Thoracic aorta (tissue), 2 donors: Measurements from ENCODE around the gene ATAD5. TPM values are rescaled to one million over a fixed set of nuclear protein-coding genes. Genes with fewer than 3 reads are reported as not detected.
A peak's percentile ranks its signal among the peaks of the same experiment; 100 is the strongest.

Experiments
- ATAC-seq: fragments of 150-250 bp; one replicate; pipeline ENCODE4 v1.8.0; 2017; ENCODE audit warnings: low read depth; ENCODE audit not compliant: insufficient number of reproducible peaks, low FRiP score
- DNase-seq: peaks from one replicate; pipeline ENCODE4 v3.0.0-alpha.2; 2020; ENCODE audit warnings: low spot score
- H3K27ac ChIP-seq, 2 donors: fragments of 200-600 bp; sonication (generic); 1 replicate in 1 of 2; 2 replicates in 1 of 2; pipeline ENCODE4 v1.5.1; 2016; ENCODE audit warnings: mild to moderate bottlenecking in 2 of 2, moderate library complexity in 2 of 2
- H3K27me3 ChIP-seq: fragments of 200-600 bp; sonication (generic); replicated peaks from 2 replicates; pipeline ENCODE4 v1.6.0; 2016; ENCODE audit warnings: mild to moderate bottlenecking; ENCODE audit not compliant: insufficient read depth
- H3K36me3 ChIP-seq: fragments of 200-600 bp; sonication (generic); one replicate; pipeline ENCODE4 v1.5.1; 2016
- H3K4me1 ChIP-seq, 2 donors: fragments of 200-600 bp; sonication (generic); 1 replicate in 1 of 2; 2 replicates in 1 of 2; pipeline versions ENCODE4 v1.5.1 to v1.6.0; 2016; ENCODE audit warnings: low read depth in 2 of 2, mild to moderate bottlenecking in 1 of 2; ENCODE audit not compliant: control insufficient read depth in 1 of 2
- H3K4me3 ChIP-seq: fragments of 200-600 bp; sonication (generic); 2 replicates; pipeline ENCODE4 v1.5.1; 2016; ENCODE audit warnings: mild to moderate bottlenecking
- H3K9me3 ChIP-seq: fragments of 200-600 bp; sonication (generic); 2 replicates; pipeline ENCODE4 v1.5.1; 2016
- CTCF ChIP-seq: fragments of 200-600 bp; sonication (generic); IDR thresholded peaks from one replicate; pipeline ENCODE4 v1.5.1; 2019; ENCODE audit warnings: antibody characterized with exemption
- total RNA-seq, 2 donors: library from RNA; depleted of rRNA; stranded (reverse); fragments of >200 nt; gene quantifications; one replicate each; pipeline versions ENCODE4 v1.1.0 to v1.2.3, GENCODE V29; 2016

Gene ATAD5
- total RNA-seq, 2 donors from 2014 or later: 0.81 to 1.3 TPM

GRCh38 chr17:30913955-30914354 is 82.2 kb downstream of the ATAD5 start:
- H3K27ac ChIP-seq: no peak overlapping the region
- no peak for TF ChIP-seq CTCF
- no peaks in the 10 kb centered on the region for H3K27me3 ChIP-seq
- H3K36me3 ChIP-seq: no peaks in the 10 kb centered on the region
- no peak for DNase-seq
- no peaks in the 10 kb centered on the region for H3K4me1 ChIP-seq
- ATAC-seq: no peak
- H3K9me3 ChIP-seq: no peaks in the 10 kb centered on the region
- H3K4me3 ChIP-seq: no peak overlapping the region

GRCh38 chr17:30915833-30916611 is 84.3 kb downstream of the ATAD5 start:
- H3K27ac ChIP-seq: no peak overlapping the region
- H3K4me1 ChIP-seq: no peaks in the 10 kb centered on the region
- no peaks in the 10 kb centered on the region for H3K9me3 ChIP-seq
- H3K27me3 ChIP-seq: no peaks in the 10 kb centered on the region
- no peak for DNase-seq
- TF ChIP-seq CTCF: no peak
- no peak overlapping the region for H3K4me3 ChIP-seq
- H3K36me3 ChIP-seq: no peaks in the 10 kb centered on the region
- ATAC-seq: no peak

- no peaks in the 10 kb centered on the region for H3K27me3 ChIP-seq
- DNase-seq: no peak
- ATAC-seq: no peak
These were observed 85.3 kb downstream of the ATAD5 start for GRCh38 chr17:30917050-30917449.

GRCh38 chr17:30920282-30920681 is 88.5 kb downstream of the ATAD5 start:
- Histone ChIP-seq H3K27me3 (no peaks in the 10 kb centered on the region), H3K4me3 (no peak overlapping the region), H3K4me1 (peaks cover 10 to 17% of the 10 kb centered on the region in 2 donors), H3K9me3 (no peaks in the 10 kb centered on the region), H3K36me3 (no peaks in the 10 kb centered on the region), H3K27ac (no peak overlapping the region)
- ATAC-seq (no peak), DNase-seq (no peak)
- TF ChIP-seq CTCF: no peak

More at GRCh38 chr17:30917050-30917449, 85.3 kb downstream of the ATAD5 start:
- Histone ChIP-seq H3K9me3 (no peaks in the 10 kb centered on the region), H3K36me3 (no peaks in the 10 kb centered on the region), H3K4me3 (no peak overlapping the region), H3K4me1 (peaks cover 4 to 8% of the 10 kb centered on the region in 2 donors), H3K27ac (no peak overlapping the region)
- TF ChIP-seq CTCF: no peak

- no peaks in the 10 kb centered on the region for H3K27me3 ChIP-seq
- no peaks in the 10 kb centered on the region for H3K36me3 ChIP-seq
- no peak for ATAC-seq
- TF ChIP-seq CTCF: no peak
- H3K27ac ChIP-seq: no peak overlapping the region
- peak overlapping the region; percentile 74 for H3K4me3 ChIP-seq
- H3K9me3 ChIP-seq: no peaks in the 10 kb centered on the region
- no peak for DNase-seq
- H3K4me1 ChIP-seq: peaks cover 10 to 17% of the 10 kb centered on the region in 2 donors
These were observed 89.1 kb downstream of the ATAD5 start for GRCh38 chr17:30920683-30921543.
